Measurements from ENCODE around the gene SLC2A4. TPM values are rescaled to one million over a fixed set of nuclear protein-coding genes. Genes with fewer than 3 reads are reported as not detected.
"Not testable (repeated sequence)": the region's sequence is repeated elsewhere in the genome, so short reads cannot be mapped to it uniquely, and the experiment has no call there.

The SLC2A4 gene
- total RNA-seq, 1 experiment from 2014 or later, result 2.7 TPM

- no peak for DNase-seq (ENCODE audit: low spot score)
- in situ Hi-C loops (cut with HindIII; ENCODE audit: low sequenced_read_pairs), result no loop called here
These were observed 49.1 kb downstream of the SLC2A4 start for GRCh38 chr17:7330638-7331015.

DNA sequence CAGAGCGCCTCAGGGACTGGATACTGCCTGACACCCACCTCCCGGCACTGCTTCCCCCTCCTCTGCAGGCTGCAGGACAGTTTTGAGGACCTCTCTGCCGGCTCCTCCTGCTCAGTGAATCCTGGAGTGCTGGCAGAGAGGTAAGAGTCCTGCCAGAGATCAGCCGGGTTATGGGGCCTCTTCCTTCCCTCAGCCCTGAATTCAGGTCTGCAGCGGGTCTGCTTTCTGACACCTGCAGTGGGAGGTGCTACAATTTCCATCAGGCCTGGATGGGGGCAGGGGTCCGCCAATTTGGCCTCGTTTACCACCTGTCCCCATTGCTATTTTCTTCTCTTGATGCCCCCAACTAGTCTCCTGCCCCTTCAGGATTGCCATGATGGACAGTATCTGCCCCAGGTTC, 50.6 kb downstream of the SLC2A4 start:
- in situ Hi-C loops (cut with HindIII; ENCODE audit: low sequenced_read_pairs), result no loop called here
- DNase-seq (ENCODE audit: low spot score), result no peak

DNA sequence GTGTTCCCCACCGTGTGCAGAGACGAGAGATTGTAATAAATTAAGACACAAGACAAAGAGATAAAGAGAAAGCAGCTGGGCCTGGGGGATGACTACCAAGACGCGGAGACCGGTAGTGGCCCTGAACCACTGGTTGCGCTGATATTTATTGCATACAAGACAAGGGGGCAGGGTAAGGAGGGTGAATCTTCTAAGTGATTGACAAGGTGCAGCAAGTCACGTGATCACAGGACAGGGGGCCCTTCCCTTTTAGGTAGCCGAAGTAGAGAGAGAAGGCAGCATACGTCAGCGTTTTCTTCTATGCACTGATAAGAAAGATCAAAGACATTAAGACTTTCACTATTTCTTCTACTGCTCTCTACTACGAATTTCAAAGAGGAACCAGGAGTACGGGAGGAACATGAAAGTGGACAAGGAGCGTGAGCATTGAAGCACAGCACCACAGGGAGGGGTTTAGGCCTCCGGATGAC, 51.1 kb downstream of the SLC2A4 start:
- DNase-seq (ENCODE audit: low spot score); in situ Hi-C loops (cut with HindIII; ENCODE audit: low sequenced_read_pairs): not testable (repeated sequence)

DNA sequence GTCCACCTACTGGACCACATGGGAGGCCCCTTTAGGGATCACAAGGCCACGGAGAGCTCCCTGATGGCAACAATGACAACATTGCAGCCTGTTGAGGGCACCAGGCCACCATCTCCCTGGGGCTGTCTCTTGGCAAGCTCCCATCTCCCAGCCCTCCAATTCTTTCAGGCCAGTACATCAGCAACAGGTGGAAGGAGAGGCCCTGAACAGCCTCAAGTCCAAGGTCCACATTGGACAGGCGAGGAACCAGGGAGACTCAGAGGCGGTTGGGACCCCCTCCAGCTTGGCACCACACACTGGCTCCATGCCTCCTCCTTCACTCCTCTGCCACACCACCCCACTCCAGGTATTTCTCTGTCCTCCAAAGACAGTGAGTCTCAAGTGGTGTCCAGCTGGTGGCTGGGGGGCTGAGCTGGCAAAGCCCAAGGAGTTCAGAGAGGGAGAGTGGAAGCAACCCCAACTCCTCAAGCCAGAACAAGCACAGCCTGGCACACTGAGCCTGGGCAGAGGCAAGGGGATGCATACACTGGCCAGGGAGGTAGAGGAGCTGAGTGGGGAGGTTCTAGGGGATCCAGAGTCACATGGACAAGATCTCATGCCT, 53.5 kb downstream of the SLC2A4 start:
- in situ Hi-C loops (cut with HindIII; ENCODE audit: low sequenced_read_pairs), result no loop called here
- no peak for DNase-seq (ENCODE audit: low spot score)

DNA sequence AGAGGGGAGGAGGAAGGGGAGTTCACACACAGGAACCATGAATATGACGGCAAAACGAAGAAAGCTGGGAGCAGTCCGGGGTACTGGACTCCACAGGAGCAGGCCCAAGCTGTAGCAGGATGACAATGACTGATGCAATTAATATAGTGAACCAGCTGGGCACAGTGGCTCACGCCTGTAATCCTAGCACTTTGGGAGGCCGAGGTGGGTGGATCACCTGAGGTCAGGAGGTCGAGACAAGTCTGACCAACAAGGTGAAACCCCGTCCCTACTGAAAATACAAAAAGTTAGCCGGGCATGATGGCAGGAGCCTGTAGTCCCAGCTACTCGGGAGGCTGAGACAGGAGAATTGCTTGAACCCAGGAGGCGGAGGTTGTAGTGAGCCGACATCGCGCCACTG, 54.2 kb downstream of the SLC2A4 start:
- in situ Hi-C loops (cut with HindIII; ENCODE audit: low sequenced_read_pairs); DNase-seq (ENCODE audit: low spot score): not testable (repeated sequence)

GRCh38 chr17:7336240-7337175, 55.0 kb downstream of the SLC2A4 start, which contains the start of gene ACAP1:
ACAP1 (plus strand) TSS chr17:7336529; CDS start chr17:7336735, 206 bp downstream.
- in situ Hi-C loops (cut with HindIII; ENCODE audit: low sequenced_read_pairs), result no loop called here
- no peak for DNase-seq (ENCODE audit: low spot score)

DNA sequence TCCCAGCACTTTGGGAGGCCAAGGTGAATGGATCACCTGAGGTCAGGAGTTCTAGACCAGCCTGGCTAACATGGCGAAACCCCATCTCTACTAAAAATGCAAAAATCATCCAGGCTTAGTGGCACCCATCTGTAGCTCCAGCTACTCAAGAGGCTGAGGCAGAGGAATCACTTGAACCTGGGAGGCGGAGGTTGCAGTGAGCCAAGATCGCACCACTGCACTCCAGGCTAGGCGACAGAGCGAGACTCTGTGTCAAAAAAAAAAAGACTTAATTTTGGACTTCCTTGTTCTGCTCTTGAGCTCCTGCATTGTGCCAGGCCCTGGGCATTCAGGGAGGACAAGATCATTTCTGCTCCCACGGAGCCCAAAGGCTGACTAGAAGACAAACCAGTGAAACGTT, 56.1 kb downstream of the SLC2A4 start:
- in situ Hi-C loops (cut with HindIII; ENCODE audit: low sequenced_read_pairs); DNase-seq (ENCODE audit: low spot score): not testable (repeated sequence)

Other genes with a start within 250 kb of the SLC2A4 start
- gene SLC16A13, start 245.7 kb upstream of the SLC2A4 start, total RNA-seq (2014; rRNA removed; shearing (Covaris generic)), result 5.3 and 9.8 TPM in 2 replicates
- gene SLC16A11, start 237.6 kb upstream of the SLC2A4 start, total RNA-seq (2014; rRNA removed; shearing (Covaris generic)), result not detected in 2 replicates
- not detected in 2 replicates for gene CLEC10A, start 201.5 kb upstream of the SLC2A4 start, total RNA-seq (2014; rRNA removed; shearing (Covaris generic))
- not detected in 2 replicates for gene ASGR2, start 166.9 kb upstream of the SLC2A4 start, total RNA-seq (2014; rRNA removed; shearing (Covaris generic))
- gene ASGR1, start 102.3 kb upstream of the SLC2A4 start, total RNA-seq (2014; rRNA removed; shearing (Covaris generic)), result 3.3 and 7.1 TPM in 2 replicates
- 15.5 and 18.8 TPM in 2 replicates for gene DLG4, start 61.9 kb upstream of the SLC2A4 start, total RNA-seq (2014; rRNA removed; shearing (Covaris generic))
- gene ACADVL, start 61.8 kb upstream of the SLC2A4 start, total RNA-seq (2014; rRNA removed; shearing (Covaris generic)), result 399 and 405 TPM in 2 replicates
- 89.9 and 99.0 TPM in 2 replicates for gene DVL2, start 47.2 kb upstream of the SLC2A4 start, total RNA-seq (2014; rRNA removed; shearing (Covaris generic))
- 113 and 121 TPM in 2 replicates for gene PHF23, start 42.3 kb upstream of the SLC2A4 start, total RNA-seq (2014; rRNA removed; shearing (Covaris generic))
- 227 and 249 TPM in 2 replicates for gene GABARAP, start 39.3 kb upstream of the SLC2A4 start, total RNA-seq (2014; rRNA removed; shearing (Covaris generic))
- gene CTDNEP1, start 30.0 kb upstream of the SLC2A4 start, total RNA-seq (2014; rRNA removed; shearing (Covaris generic)), result 18.3 and 26.8 TPM in 2 replicates
- gene ELP5, start 29.5 kb upstream of the SLC2A4 start, total RNA-seq (2014; rRNA removed; shearing (Covaris generic)), result 74.1 and 95.6 TPM in 2 replicates
- 0.17 and 3.5 TPM in 2 replicates for gene CLDN7, start 19.2 kb upstream of the SLC2A4 start, total RNA-seq (2014; rRNA removed; shearing (Covaris generic))
- gene YBX2, start 12.9 kb downstream of the SLC2A4 start, total RNA-seq (2014; rRNA removed; shearing (Covaris generic)), result 20.5 and 20.9 TPM in 2 replicates
- gene EIF5A, start 25.9 kb downstream of the SLC2A4 start, total RNA-seq (2014; rRNA removed; shearing (Covaris generic)), result 1,140 and 1,147 TPM in 2 replicates
- gene GPS2, start 33.6 kb downstream of the SLC2A4 start, total RNA-seq (2014; rRNA removed; shearing (Covaris generic)), result 109 and 113 TPM in 2 replicates
- 21.4 and 50.0 TPM in 2 replicates for gene NEURL4, start 47.6 kb downstream of the SLC2A4 start, total RNA-seq (2014; rRNA removed; shearing (Covaris generic))
- gene ACAP1, start 54.8 kb downstream of the SLC2A4 start, total RNA-seq (2014; rRNA removed; shearing (Covaris generic)), result 0.61 TPM in 1 of 2 replicates, not detected in the other
- gene KCTD11, start 70.4 kb downstream of the SLC2A4 start, total RNA-seq (2014; rRNA removed; shearing (Covaris generic)), result 12.0 and 14.3 TPM in 2 replicates
- not detected in 2 replicates for gene TMEM95, start 73.4 kb downstream of the SLC2A4 start, total RNA-seq (2014; rRNA removed; shearing (Covaris generic))
- gene TNK1, start 99.4 kb downstream of the SLC2A4 start, total RNA-seq (2014; rRNA removed; shearing (Covaris generic)), result not detected in 2 replicates
- 7.9 and 8.3 TPM in 2 replicates for gene PLSCR3, start 112.8 kb downstream of the SLC2A4 start, total RNA-seq (2014; rRNA removed; shearing (Covaris generic))
- 200 and 369 TPM in 2 replicates for gene TMEM256, start 122.4 kb downstream of the SLC2A4 start, total RNA-seq (2014; rRNA removed; shearing (Covaris generic))
- gene NLGN2, start 126.1 kb downstream of the SLC2A4 start, total RNA-seq (2014; rRNA removed; shearing (Covaris generic)), result 5.5 and 6.8 TPM in 2 replicates
- gene SPEM1, start 138.6 kb downstream of the SLC2A4 start, total RNA-seq (2014; rRNA removed; shearing (Covaris generic)), result not detected in 2 replicates
- not detected in 2 replicates for gene SPEM2, start 143.9 kb downstream of the SLC2A4 start, total RNA-seq (2014; rRNA removed; shearing (Covaris generic))
- gene SPEM3, start 147.1 kb downstream of the SLC2A4 start, total RNA-seq (2014; rRNA removed; shearing (Covaris generic)), result not detected in 2 replicates
- gene TMEM102, start 153.7 kb downstream of the SLC2A4 start, total RNA-seq (2014; rRNA removed; shearing (Covaris generic)), result 4.6 and 4.9 TPM in 2 replicates
- gene FGF11, start 157.8 kb downstream of the SLC2A4 start, total RNA-seq (2014; rRNA removed; shearing (Covaris generic)), result 20.4 and 24.2 TPM in 2 replicates
- gene CHRNB1, start 163.3 kb downstream of the SLC2A4 start, total RNA-seq (2014; rRNA removed; shearing (Covaris generic)), result 7.6 and 24.0 TPM in 2 replicates
- 4.1 and 4.4 TPM in 2 replicates for gene ZBTB4, start 197.9 kb downstream of the SLC2A4 start, total RNA-seq (2014; rRNA removed; shearing (Covaris generic))
- not detected in 2 replicates for gene SLC35G6, start 199.7 kb downstream of the SLC2A4 start, total RNA-seq (2014; rRNA removed; shearing (Covaris generic))
- 52.7 and 52.8 TPM in 2 replicates for gene POLR2A, start 202.6 kb downstream of the SLC2A4 start, total RNA-seq (2014; rRNA removed; shearing (Covaris generic))

Measured in G401 (cell line).